Left ventricle myocardium inferior (tissue), 1 donor: Measurements from ENCODE around the gene TSBP1. TPM values are rescaled to one million over a fixed set of nuclear protein-coding genes. Genes with fewer than 3 reads are reported as not detected.
"Not testable (repeated sequence)": the region's sequence is repeated elsewhere in the genome, so short reads cannot be mapped to it uniquely, and the experiment has no call there.

Experiments used
- DNase-seq: peaks from one replicate; pipeline ENCODE4 v3.0.0-alpha.2; 2020
- H3K27ac ChIP-seq: fragments of 200-600 bp; replicated peaks from 2 replicates; pipeline ENCODE4 v1.8.0; 2021
- H3K27me3 ChIP-seq: fragments of 200-600 bp; 2 replicates; pipeline ENCODE4 v1.8.0; 2021; ENCODE audit warnings: low read depth
- H3K36me3 ChIP-seq: fragments of 200-600 bp; 2 replicates; pipeline ENCODE4 v1.8.0; 2021
- H3K4me1 ChIP-seq: fragments of 200-600 bp; 2 replicates; pipeline ENCODE4 v1.8.0; 2021
- H3K4me3 ChIP-seq: fragments of 200-600 bp; 2 replicates; pipeline ENCODE4 v1.8.0; 2021; ENCODE audit warnings: mild to moderate bottlenecking, moderate library complexity
- H3K9me3 ChIP-seq: fragments of 200-600 bp; replicated peaks from 2 replicates; pipeline ENCODE4 v1.8.0; 2021
- CTCF ChIP-seq: fragments of 200-600 bp; IDR thresholded peaks from 2 replicates; pipeline ENCODE4 v1.8.0; 2021; ENCODE audit warnings: antibody characterized with exemption, mild to moderate bottlenecking, borderline replicate concordance
- intact Hi-C: fragments of 100-400 bp; cut with micrococcal nuclease; formaldehyde crosslinking; loops from one replicate; pipeline ENCODE4 v1.11.0; 2022
- total RNA-seq: library from RNA; stranded (reverse); fragmentation: NEBNext Ultra II Directional; extraction: Animal tissue kit (Norgen Biotek cat#: 25700); gene quantifications from one replicate; pipeline ENCODE4 v1.2.1, GENCODE V29; 2021
- donor health status: DM: no; HTN: yes; CAD: no; lungs with severe emphysema.

TSBP1 gene
- total RNA-seq, 1 donor from 2014 or later, result not detected

- intact Hi-C loops, result no loop called here
- Histone ChIP-seq H3K4me3 (no peak overlapping the region), H3K27me3 (no peaks in the 10 kb centered on the region), H3K4me1 (no peaks in the 10 kb centered on the region), H3K9me3 (no peaks in the 10 kb centered on the region), H3K27ac (no peak overlapping the region), H3K36me3 (no peaks in the 10 kb centered on the region)
- DNase-seq, result no peak
- no peak for TF ChIP-seq CTCF
Measured at GRCh38 chr6:32267035-32267434, 104.7 kb downstream of the TSBP1 start.

- intact Hi-C loops, DNase-seq, H3K4me3 ChIP-seq, H3K36me3 ChIP-seq, H3K27ac ChIP-seq: not testable (repeated sequence)
- Histone ChIP-seq H3K4me1 (peaks cover 16% of the 10 kb centered on the region), H3K27me3 (peaks cover 28% of the 10 kb centered on the region), H3K9me3 (peaks cover 10% of the 10 kb centered on the region)
Measured at GRCh38 chr6:32257262-32257661, 114.4 kb downstream of the TSBP1 start.

- intact Hi-C loops, result no loop called here
- Histone ChIP-seq H3K9me3 (peaks cover 10% of the 10 kb centered on the region), H3K36me3 (no peaks in the 10 kb centered on the region), H3K4me3 (peak overlapping the region; percentile 60), H3K4me1 (peaks cover 16% of the 10 kb centered on the region), H3K27me3 (peaks cover 29% of the 10 kb centered on the region), H3K27ac (peak overlapping the region; percentile 88)
- peak; percentile 81 for TF ChIP-seq CTCF
- peak; percentile 60 for DNase-seq
Measured at GRCh38 chr6:32255199-32256153, 116.2 kb downstream of the TSBP1 start.

- Histone ChIP-seq H3K27ac (peak overlapping the region; percentile 88), H3K4me3 (peak overlapping the region; percentile 60), H3K9me3 (peaks cover 10% of the 10 kb centered on the region), H3K36me3 (no peaks in the 10 kb centered on the region), H3K27me3 (peaks cover 29% of the 10 kb centered on the region), H3K4me1 (peaks cover 16% of the 10 kb centered on the region)
- intact Hi-C loops, result no loop called here
- TF ChIP-seq CTCF, result no peak
- DNase-seq, result no peak
Measured at GRCh38 chr6:32254761-32255198, 116.9 kb downstream of the TSBP1 start.

- no peak for TF ChIP-seq CTCF
- intact Hi-C loops, result no loop called here
- Histone ChIP-seq H3K9me3 (peaks cover 4% of the 10 kb centered on the region), H3K4me1 (peaks cover 16% of the 10 kb centered on the region), H3K27ac (peak overlapping the region; percentile 42), H3K27me3 (peaks cover 26% of the 10 kb centered on the region), H3K4me3 (no peak overlapping the region), H3K36me3 (no peaks in the 10 kb centered on the region)
- no peak for DNase-seq
Measured at GRCh38 chr6:32252331-32253009, 119.2 kb downstream of the TSBP1 start.
